ENCODE measurements around the gene DIDO1.

GRCh38 chr20:62878244-62879038 is 47.9 kb downstream of the DIDO1 start:
- TF ChIP-seq EP300 (IDR thresholded peaks at IDR 0.05): no peak
- no peak for TF ChIP-seq POLR2AphosphoS5 (IDR thresholded peaks at IDR 0.05)
- TF ChIP-seq, protein P1, sequence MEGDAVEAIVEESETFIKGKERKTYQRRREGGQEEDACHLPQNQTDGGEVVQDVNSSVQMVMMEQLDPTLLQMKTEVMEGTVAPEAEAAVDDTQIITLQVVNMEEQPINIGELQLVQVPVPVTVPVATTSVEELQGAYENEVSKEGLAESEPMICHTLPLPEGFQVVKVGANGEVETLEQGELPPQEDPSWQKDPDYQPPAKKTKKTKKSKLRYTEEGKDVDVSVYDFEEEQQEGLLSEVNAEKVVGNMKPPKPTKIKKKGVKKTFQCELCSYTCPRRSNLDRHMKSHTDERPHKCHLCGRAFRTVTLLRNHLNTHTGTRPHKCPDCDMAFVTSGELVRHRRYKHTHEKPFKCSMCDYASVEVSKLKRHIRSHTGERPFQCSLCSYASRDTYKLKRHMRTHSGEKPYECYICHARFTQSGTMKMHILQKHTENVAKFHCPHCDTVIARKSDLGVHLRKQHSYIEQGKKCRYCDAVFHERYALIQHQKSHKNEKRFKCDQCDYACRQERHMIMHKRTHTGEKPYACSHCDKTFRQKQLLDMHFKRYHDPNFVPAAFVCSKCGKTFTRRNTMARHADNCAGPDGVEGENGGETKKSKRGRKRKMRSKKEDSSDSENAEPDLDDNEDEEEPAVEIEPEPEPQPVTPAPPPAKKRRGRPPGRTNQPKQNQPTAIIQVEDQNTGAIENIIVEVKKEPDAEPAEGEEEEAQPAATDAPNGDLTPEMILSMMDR (IDR thresholded peaks at IDR 0.05): no peak
- TF ChIP-seq POLR2A (IDR thresholded peaks at IDR 0.05): no peak
